GM12878 (cell line): ENCODE results near the gene CRTC1. TPM values are rescaled to one million over a fixed set of nuclear protein-coding genes. Genes with fewer than 3 reads are reported as not detected.

Experiments
- ATAC-seq: fragments of 200-7000 bp; cut with Tn5 transposase; 3 replicates; pipeline ENCODE4 v1.9.1; 2020; ENCODE audit warnings: mild to moderate bottlenecking, moderate library complexity
- BruUV-seq: library from RNA; stranded (reverse); fragments of 400-500 nt; replicated peaks from 2 replicates; lab custom pipeline; 2021; lab: Mats Ljungman, UMichigan
- CTCF ChIA-PET: fragments of 300-600 bp; sonication (Branson Sonifier 250); formaldehyde crosslinking; extraction: SDS; loops from one replicate; lab custom pipeline; 2021; ENCODE audit warnings: inconsistent platforms; lab: Yijun Ruan, JAX
- POLR2A ChIA-PET: fragments of 350-600 bp; formaldehyde crosslinking; extraction: SDS; loops from one replicate; lab custom pipeline; 2021; ENCODE audit warnings: inconsistent platforms; lab: Charles Lee
- RAD21 ChIA-PET: fragments of 300-600 bp; sonication (Branson Sonifier 250); formaldehyde crosslinking; loops from one replicate; lab custom pipeline; 2023; ENCODE audit warnings: antibody characterized with exemption; ENCODE audit not compliant: unreplicated experiment; lab: Charles Lee
- SMC1A ChIA-PET: fragments of 300-600 bp; sonication (Branson Sonifier 250); formaldehyde crosslinking; loops from one replicate; lab custom pipeline; 2023; ENCODE audit not compliant: unreplicated experiment, uncharacterized antibody; lab: Charles Lee
- DNase-seq: peaks from one replicate; pipeline ENCODE4 v3.0.0-alpha.2; 2011; ENCODE audit warnings: low read depth, low spot score
- FAIRE-seq: peaks from 3 replicates; lab custom pipeline; 2011; peaks lifted over from hg19 to GRCh38; lab: Jason Lieb, UNC
- H2AFZ ChIP-seq: 2 replicates; pipeline ENCODE4 v1.6.0; 2011; ENCODE audit warnings: low read depth, low read length, control low read depth; ENCODE audit not compliant: control insufficient read depth
- H3K27ac ChIP-seq: 2 replicates; pipeline ENCODE4 v1.5.1; 2011; ENCODE audit warnings: control low read depth; ENCODE audit not compliant: control insufficient read depth, insufficient read depth
- H3K27me3 ChIP-seq, 2 experiments: replicated peaks in 1 of 2; 2 replicates each; pipeline versions ENCODE4 v1.6.0 to v1.6.1; 2011; ENCODE audit warnings: low read length in 1 of 2; ENCODE audit not compliant: control insufficient read depth in 2 of 2, insufficient read depth in 2 of 2
- H3K36me3 ChIP-seq, 2 experiments: 2 replicates each; pipeline ENCODE4 v1.5.1; 2011; ENCODE audit warnings: low read length in 1 of 2; ENCODE audit not compliant: control insufficient read depth in 2 of 2, insufficient read depth in 2 of 2
- H3K4me1 ChIP-seq: 2 replicates; pipeline ENCODE4 v1.6.1; 2011; ENCODE audit warnings: mild to moderate bottlenecking, low read length, moderate library complexity, mixed read lengths; ENCODE audit not compliant: control insufficient read depth, insufficient read depth
- H3K4me2 ChIP-seq: 2 replicates; pipeline ENCODE4 v1.6.0; 2011; ENCODE audit warnings: control low read depth; ENCODE audit not compliant: control insufficient read depth, insufficient read depth
- H3K4me3 ChIP-seq: fragments of 200-600 bp; sonication (generic); 2 replicates; pipeline ENCODE4 v1.5.1; 2016
- H3K79me2 ChIP-seq: 2 replicates; pipeline ENCODE4 v1.6.0; 2011; ENCODE audit warnings: low read length; ENCODE audit not compliant: control insufficient read depth, insufficient read depth
- H3K9ac ChIP-seq: 2 replicates; pipeline ENCODE4 v1.8.0; 2011; ENCODE audit warnings: low read length, control low read depth, mixed read lengths; ENCODE audit not compliant: control insufficient read depth, insufficient read depth
- H3K9me3 ChIP-seq: replicated peaks from 3 replicates; pipeline ENCODE4 v1.5.1; 2011; ENCODE audit warnings: mild to moderate bottlenecking, low read length; ENCODE audit not compliant: control insufficient read depth, insufficient read depth
- H4K20me1 ChIP-seq: 2 replicates; pipeline ENCODE4 v1.6.0; 2011; ENCODE audit not compliant: control insufficient read depth, insufficient read depth
- BHLHE40 ChIP-seq, 2 experiments: fragments of 450-650 bp in 1 of 2; IDR thresholded peaks; 2 replicates each; pipeline ENCODE4 v1.6.1; 2011 to 2017; ENCODE audit warnings: low read depth in 2 of 2, borderline replicate concordance in 1 of 2, improper control_type of control experiment in 1 of 2, low read length in 1 of 2, mild to moderate bottlenecking in 1 of 2
- BRCA1 ChIP-seq: IDR thresholded peaks from 2 replicates; pipeline ENCODE4 v1.6.1; 2011; ENCODE audit warnings: low read depth, low read length, improper control_type of control experiment
- CEBPB ChIP-seq, 2 experiments: fragments of 150-350 bp in 1 of 2; IDR thresholded peaks; 2 replicates each; pipeline ENCODE4 v1.6.1; 2012 to 2014; ENCODE audit warnings: low read depth in 2 of 2, low read length in 2 of 2, borderline replicate concordance in 1 of 2, inconsistent platforms in 1 of 2
- DPF2 ChIP-seq: fragments of 450-650 bp; IDR thresholded peaks from 2 replicates; pipeline ENCODE4 v1.6.1; 2017; ENCODE audit warnings: mild to moderate bottlenecking
- EGR1 ChIP-seq, 2 experiments: IDR thresholded peaks; 1 replicate in 1 of 2; 2 replicates in 1 of 2; pipeline ENCODE4 v1.6.1; 2011 to 2012; ENCODE audit warnings: low read depth in 2 of 2, low read length in 2 of 2, borderline replicate concordance in 1 of 2, mild to moderate bottlenecking in 1 of 2, moderate library complexity in 1 of 2
- FOXM1 ChIP-seq: IDR thresholded peaks from 2 replicates; pipeline ENCODE4 v1.6.1; 2012; ENCODE audit warnings: low read depth, mild to moderate bottlenecking, inconsistent platforms, low read length, moderate library complexity
- IKZF1 ChIP-seq: fragments of 450-650 bp; conservative IDR thresholded peaks from 2 replicates; pipeline ENCODE4 v1.6.1; 2017; ENCODE audit warnings: antibody characterized with exemption, mild to moderate bottlenecking
- IRF4 ChIP-seq: IDR thresholded peaks from 2 replicates; pipeline ENCODE4 v1.6.1; 2011; ENCODE audit warnings: low read depth, low read length
- MAX ChIP-seq: IDR thresholded peaks from 2 replicates; pipeline ENCODE4 v1.6.1; 2012; ENCODE audit warnings: low read depth, low read length, improper control_type of control experiment
- MYB ChIP-seq: fragments of 150-350 bp; IDR thresholded peaks from 2 replicates; pipeline ENCODE4 v1.6.1; 2014; ENCODE audit warnings: mild to moderate bottlenecking, low read depth, low read length, borderline replicate concordance
- NFXL1 ChIP-seq: fragments of 450-650 bp; IDR thresholded peaks from 2 replicates; pipeline ENCODE4 v1.6.1; 2017; ENCODE audit warnings: antibody characterized with exemption, mild to moderate bottlenecking, borderline replicate concordance
- NFYB ChIP-seq: IDR thresholded peaks from 2 replicates; pipeline ENCODE4 v1.6.1; 2011; ENCODE audit warnings: low read depth, mild to moderate bottlenecking, low read length, improper control_type of control experiment, moderate library complexity; ENCODE audit not compliant: insufficient read depth
- POLR2AphosphoS2 ChIP-seq: IDR thresholded peaks from 2 replicates; pipeline ENCODE4 v1.6.1; 2011; ENCODE audit warnings: low read depth, mild to moderate bottlenecking, low read length, improper control_type of control experiment, moderate library complexity
- RFX5 ChIP-seq: IDR thresholded peaks from 2 replicates; pipeline ENCODE4 v1.6.1; 2011; ENCODE audit warnings: low read depth, low read length, improper control_type of control experiment
- SMAD5 ChIP-seq: IDR thresholded peaks from 2 replicates; pipeline ENCODE4 v1.6.1; 2016; ENCODE audit warnings: antibody characterized with exemption, low read depth
- WGBS: methylation state at CpG from one replicate; pipeline ENCODE4 v1.1.6; 2016; ENCODE audit warnings: low lambda C conversion rate; ENCODE audit not compliant: insufficient replicate concordance, insufficient coverage; ENCODE audit errors: missing lambda C conversion rate; 5-methylcytosine and 5-hydroxymethylcytosine counted together
- in situ Hi-C: fragments of 300-500 bp; cut with MboI; formaldehyde crosslinking; loops from 9 replicates; pipeline ENCODE4 v1.14.3; 2018; ENCODE audit warnings: mixed read lengths
- intact Hi-C: fragments of 100-400 bp; cut with micrococcal nuclease; formaldehyde crosslinking; loops from one replicate; pipeline ENCODE4 v1.14.2; 2022; ENCODE audit not compliant: unreplicated experiment
- polyA plus RNA-seq, 11 experiments: library from polyadenylated mRNA; depleted of rRNA in 4 of 11; unstranded in 6 of 11; stranded (reverse) in 5 of 11; fragments of >200 nt; fragmentation: Nextera tagmentation in 4 of 11; fragmentation: Illumina TruSeq in 1 of 11; extraction: Ambion mirVana in 4 of 11; extraction: Trizol in 1 of 11; gene quantifications; 1 replicate in 1 of 11; 2 replicates in 10 of 11; pipeline versions ENCODE4 v1.2.1 to v1.2.3, GENCODE V29; 2011 to 2016; ENCODE audit warnings: inconsistent platforms in 2 of 11, missing spikeins in 2 of 11, low read depth in 1 of 11
- total RNA-seq, 4 experiments: library from RNA; depleted of rRNA in 3 of 4; stranded (reverse); fragments of >200 nt in 3 of 4; fragmentation: Illumina TruSeq in 1 of 4; extraction: Trizol in 1 of 4; gene quantifications; 2 replicates each; pipeline versions ENCODE4 v1.2.1 to v1.2.3, GENCODE V29; 2013 to 2021
- TF ChIP-seq, protein P1 (sequence below): fragments of 450-650 bp; IDR thresholded peaks from 2 replicates; pipeline ENCODE4 v1.6.1; 2017; ENCODE audit warnings: mild to moderate bottlenecking
- TF ChIP-seq, protein P2 (sequence below): fragments of 450-650 bp; formaldehyde crosslinking; IDR thresholded peaks from 2 replicates; pipeline ENCODE4 v1.5.0; 2022; ENCODE audit warnings: mild to moderate bottlenecking, missing genetic modification characterization

The CRTC1 gene
- total and polyA plus RNA-seq, 10 of the 15 experiments (the other 5 are each of a cell fraction or from before 2014, with no cell fraction given), result 0.02 to 4.6 (median 1.1) TPM; not detected in 1

GRCh38 chr19:18775586-18776287 is 92.3 kb downstream of the CRTC1 start (continued):
- TF ChIP-seq RFX5 (no peak), IKZF1 (no peak), BHLHE40 (IDR thresholded peaks at IDR 0.05; ENCODE audit: borderline replicate concordance in 1 of 2, low read depth in 2 of 2, low read length in 1 of 2) (no peak), NFXL1 (no peak)
- TF ChIP-seq, protein P1, sequence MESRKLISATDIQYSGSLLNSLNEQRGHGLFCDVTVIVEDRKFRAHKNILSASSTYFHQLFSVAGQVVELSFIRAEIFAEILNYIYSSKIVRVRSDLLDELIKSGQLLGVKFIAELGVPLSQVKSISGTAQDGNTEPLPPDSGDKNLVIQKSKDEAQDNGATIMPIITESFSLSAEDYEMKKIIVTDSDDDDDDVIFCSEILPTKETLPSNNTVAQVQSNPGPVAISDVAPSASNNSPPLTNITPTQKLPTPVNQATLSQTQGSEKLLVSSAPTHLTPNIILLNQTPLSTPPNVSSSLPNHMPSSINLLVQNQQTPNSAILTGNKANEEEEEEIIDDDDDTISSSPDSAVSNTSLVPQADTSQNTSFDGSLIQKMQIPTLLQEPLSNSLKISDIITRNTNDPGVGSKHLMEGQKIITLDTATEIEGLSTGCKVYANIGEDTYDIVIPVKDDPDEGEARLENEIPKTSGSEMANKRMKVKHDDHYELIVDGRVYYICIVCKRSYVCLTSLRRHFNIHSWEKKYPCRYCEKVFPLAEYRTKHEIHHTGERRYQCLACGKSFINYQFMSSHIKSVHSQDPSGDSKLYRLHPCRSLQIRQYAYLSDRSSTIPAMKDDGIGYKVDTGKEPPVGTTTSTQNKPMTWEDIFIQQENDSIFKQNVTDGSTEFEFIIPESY, result no peak
- TF ChIP-seq, all 136 proteins: peak for 0

DNA sequence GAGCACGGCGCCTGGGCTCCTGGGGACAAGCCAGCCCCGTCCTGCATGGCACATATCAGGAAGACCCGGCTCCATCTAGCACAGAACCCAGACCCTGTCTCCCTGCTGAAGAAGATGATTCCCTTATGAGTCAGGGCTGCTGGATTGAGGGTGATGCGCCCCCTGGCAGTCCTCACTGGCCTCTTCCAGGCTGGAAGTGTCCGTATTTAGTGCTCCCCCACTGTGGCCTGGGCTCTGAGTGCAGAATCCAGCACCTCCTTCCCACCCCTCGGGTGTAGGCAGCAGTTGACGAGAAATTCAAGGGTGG is 92.8 kb downstream of the CRTC1 start:
- H3K27ac ChIP-seq, result no peak overlapping the region
- ChIA-PET POLR2A (no interaction called here), RAD21 (no interaction called here), CTCF (no interaction called here), SMC1A (no interaction called here)
- H3K27me3 ChIP-seq, result no peaks in the 10 kb centered on the region; a peak in 1 of 4 replicates
- no peak overlapping the region for H3K9ac ChIP-seq
- WGBS, result 62% methylated on average over 8 of the region's 8 CpGs
- no peak overlapping the region for H3K4me2 ChIP-seq
- H3K4me3 ChIP-seq, result no peak overlapping the region
- in situ Hi-C loops, result no loop called here
- H3K9me3 ChIP-seq, result no peaks in the 10 kb centered on the region
- no peaks in the 10 kb centered on the region for H3K4me1 ChIP-seq
- intact Hi-C loops, result no loop called here
- BruUV-seq, result no TSS peak
- H3K79me2 ChIP-seq, result no peaks in the 10 kb centered on the region
- DNase-seq (no peak), ATAC-seq (no peak), FAIRE-seq (no peak)
- no peaks in the 10 kb centered on the region for H3K36me3 ChIP-seq
- no peaks in the 10 kb centered on the region for H4K20me1 ChIP-seq
- H2AFZ ChIP-seq, result no peak overlapping the region
- TF ChIP-seq IRF4 (no peak), FOXM1 (no peak), NFYB (no peak), POLR2AphosphoS2 (no peak), DPF2 (no peak), EGR1 (IDR thresholded peaks at IDR 0.05; ENCODE audit: borderline replicate concordance in 1 of 2, low read depth in 2 of 2, low read length in 2 of 2) (no peak), MYB (no peak), BRCA1 (no peak), SMAD5 (no peak), CEBPB (IDR thresholded peaks at IDR 0.05; ENCODE audit: borderline replicate concordance in 1 of 2, low read depth in 2 of 2, low read length in 2 of 2) (no peak), MAX (no peak)
- TF ChIP-seq, protein P2, sequence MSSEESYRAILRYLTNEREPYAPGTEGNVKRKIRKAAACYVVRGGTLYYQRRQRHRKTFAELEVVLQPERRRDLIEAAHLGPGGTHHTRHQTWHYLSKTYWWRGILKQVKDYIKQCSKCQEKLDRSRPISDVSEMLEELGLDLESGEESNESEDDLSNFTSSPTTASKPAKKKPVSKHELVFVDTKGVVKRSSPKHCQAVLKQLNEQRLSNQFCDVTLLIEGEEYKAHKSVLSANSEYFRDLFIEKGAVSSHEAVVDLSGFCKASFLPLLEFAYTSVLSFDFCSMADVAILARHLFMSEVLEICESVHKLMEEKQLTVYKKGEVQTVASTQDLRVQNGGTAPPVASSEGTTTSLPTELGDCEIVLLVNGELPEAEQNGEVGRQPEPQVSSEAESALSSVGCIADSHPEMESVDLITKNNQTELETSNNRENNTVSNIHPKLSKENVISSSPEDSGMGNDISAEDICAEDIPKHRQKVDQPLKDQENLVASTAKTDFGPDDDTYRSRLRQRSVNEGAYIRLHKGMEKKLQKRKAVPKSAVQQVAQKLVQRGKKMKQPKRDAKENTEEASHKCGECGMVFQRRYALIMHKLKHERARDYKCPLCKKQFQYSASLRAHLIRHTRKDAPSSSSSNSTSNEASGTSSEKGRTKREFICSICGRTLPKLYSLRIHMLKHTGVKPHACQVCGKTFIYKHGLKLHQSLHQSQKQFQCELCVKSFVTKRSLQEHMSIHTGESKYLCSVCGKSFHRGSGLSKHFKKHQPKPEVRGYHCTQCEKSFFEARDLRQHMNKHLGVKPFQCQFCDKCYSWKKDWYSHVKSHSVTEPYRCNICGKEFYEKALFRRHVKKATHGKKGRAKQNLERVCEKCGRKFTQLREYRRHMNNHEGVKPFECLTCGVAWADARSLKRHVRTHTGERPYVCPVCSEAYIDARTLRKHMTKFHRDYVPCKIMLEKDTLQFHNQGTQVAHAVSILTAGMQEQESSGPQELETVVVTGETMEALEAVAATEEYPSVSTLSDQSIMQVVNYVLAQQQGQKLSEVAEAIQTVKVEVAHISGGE, result no peak
